Measurements from ENCODE around the gene CERK. TPM values are rescaled to one million over a fixed set of nuclear protein-coding genes. Genes with fewer than 3 reads are reported as not detected.

CERK gene
- total and polyA plus RNA-seq, 7 donors, result 13.0 to 38.1 (median 26.9) TPM

DNA sequence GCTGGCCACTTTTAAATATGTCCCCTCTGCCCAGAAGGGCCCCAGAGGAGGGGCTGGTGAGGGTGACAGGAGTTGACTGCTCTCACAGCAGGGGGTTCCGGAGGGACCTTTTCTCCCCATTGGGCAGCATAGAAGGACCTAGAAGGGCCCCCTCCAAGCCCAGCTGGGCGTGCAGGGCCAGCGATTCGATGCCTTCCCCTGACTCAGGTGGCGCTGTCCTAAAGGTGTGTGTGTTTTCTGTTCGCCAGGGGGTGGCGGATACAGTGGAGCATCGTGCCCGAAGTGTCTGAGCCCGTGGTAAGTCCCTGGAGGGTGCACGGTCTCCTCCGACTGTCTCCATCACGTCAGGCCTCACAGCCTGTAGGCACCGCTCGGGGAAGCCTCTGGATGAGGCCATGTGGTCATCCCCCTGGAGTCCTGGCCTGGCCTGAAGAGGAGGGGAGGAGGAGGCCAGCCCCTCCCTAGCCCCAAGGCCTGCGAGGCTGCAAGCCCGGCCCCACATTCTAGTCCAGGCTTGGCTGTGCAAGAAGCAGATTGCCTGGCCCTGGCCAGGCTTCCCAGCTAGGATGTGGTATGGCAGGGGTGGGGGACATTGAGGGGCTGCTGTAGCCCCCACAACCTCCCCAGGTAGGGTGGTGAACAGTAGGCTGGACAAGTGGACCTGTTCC lies 71.3 kb downstream of the CERK start:
- DNase-seq (peak in 1 of 2 donors; percentile 43), ATAC-seq (no peak)
- WGBS, 3 donors, result 91 to 96% (median 91%) methylated on average over 17 of the region's 17 CpGs
- Histone ChIP-seq H3K4me1 (no peaks in the 10 kb centered on the region), H3K4me3 (no peak overlapping the region), H3K27me3 (ENCODE audit: insufficient read depth in 3 of 3, low read length in 2 of 3) (no peaks in the 10 kb centered on the region), H3K27ac (no peak overlapping the region), H3K9me3 (no peaks in the 10 kb centered on the region), H3K36me3 (ENCODE audit: insufficient read depth in 1 of 2, low read depth in 1 of 2) (peaks cover 0 to 72% of the 10 kb centered on the region in 2 donors)
- TF ChIP-seq CTCF (IDR thresholded peaks at IDR 0.05), result no peak
- intact Hi-C loops (cut with DNase I), result no loop called here

GRCh38 chr22:46665751-46666280 lies 72.2 kb downstream of the CERK start:
- no peak for TF ChIP-seq CTCF (IDR thresholded peaks at IDR 0.05)

DNA sequence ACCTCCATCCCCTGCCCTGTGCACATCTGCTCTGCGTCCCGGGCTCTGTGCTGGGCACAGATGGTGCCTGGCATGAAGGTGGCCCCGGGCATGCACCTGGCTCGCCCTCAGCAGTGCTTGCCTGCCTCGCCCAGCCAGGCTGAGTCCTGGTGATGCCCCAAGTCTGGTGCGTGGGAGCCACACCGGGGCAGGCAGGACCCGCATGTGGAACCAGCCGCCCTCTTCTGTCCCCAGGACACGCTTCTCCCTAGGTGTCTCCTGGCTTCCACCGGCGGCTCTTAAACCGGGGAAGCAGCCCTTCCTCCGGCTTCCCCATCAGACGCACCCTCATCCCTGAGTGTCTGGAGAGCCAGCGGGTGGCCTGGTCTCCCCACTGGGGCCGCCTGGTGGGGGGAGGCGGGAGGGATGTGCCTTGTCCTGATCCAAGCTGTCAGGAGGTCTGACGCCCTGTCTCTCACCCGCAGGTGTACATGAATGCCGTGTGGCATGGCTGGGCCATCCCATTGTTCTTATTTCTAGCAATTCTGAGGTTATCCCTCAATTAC lies 72.8 kb downstream of the CERK start:
- Histone ChIP-seq H3K27ac (no peak overlapping the region), H3K4me1 (peaks cover 7% of the 10 kb centered on the region), H3K4me3 (no peak overlapping the region), H3K9me3 (no peaks in the 10 kb centered on the region), H3K27me3 (ENCODE audit: insufficient read depth in 3 of 3, low read length in 2 of 3) (no peaks in the 10 kb centered on the region), H3K36me3 (ENCODE audit: insufficient read depth in 1 of 2, low read depth in 1 of 2) (peaks cover 0 to 72% of the 10 kb centered on the region in 2 donors)
- no peak for TF ChIP-seq CTCF (IDR thresholded peaks at IDR 0.05)
- WGBS, 3 donors, result 95 to 98% (median 95%) methylated on average over 21 of the region's 21 CpGs
- intact Hi-C loops (cut with DNase I), result no loop called here
- no peak for ATAC-seq
- DNase-seq, result no peak

More at GRCh38 chr22:46665751-46666280, 72.2 kb downstream of the CERK start:
- intact Hi-C loops (cut with DNase I), result no loop called here
- Histone ChIP-seq H3K4me3 (no peak overlapping the region), H3K36me3 (ENCODE audit: insufficient read depth in 1 of 2, low read depth in 1 of 2) (peaks cover 0 to 72% of the 10 kb centered on the region in 2 donors), H3K9me3 (no peaks in the 10 kb centered on the region), H3K4me1 (peaks cover under 1% of the 10 kb centered on the region), H3K27ac (no peak overlapping the region), H3K27me3 (ENCODE audit: insufficient read depth in 3 of 3, low read length in 2 of 3) (no peaks in the 10 kb centered on the region)
- WGBS, 3 donors, result 91 to 95% (median 95%) methylated on average over 17 to 18 of the region's 18 CpGs
- no peak for ATAC-seq
- peak in 1 of 2 donors; percentile 46 for DNase-seq

DNA sequence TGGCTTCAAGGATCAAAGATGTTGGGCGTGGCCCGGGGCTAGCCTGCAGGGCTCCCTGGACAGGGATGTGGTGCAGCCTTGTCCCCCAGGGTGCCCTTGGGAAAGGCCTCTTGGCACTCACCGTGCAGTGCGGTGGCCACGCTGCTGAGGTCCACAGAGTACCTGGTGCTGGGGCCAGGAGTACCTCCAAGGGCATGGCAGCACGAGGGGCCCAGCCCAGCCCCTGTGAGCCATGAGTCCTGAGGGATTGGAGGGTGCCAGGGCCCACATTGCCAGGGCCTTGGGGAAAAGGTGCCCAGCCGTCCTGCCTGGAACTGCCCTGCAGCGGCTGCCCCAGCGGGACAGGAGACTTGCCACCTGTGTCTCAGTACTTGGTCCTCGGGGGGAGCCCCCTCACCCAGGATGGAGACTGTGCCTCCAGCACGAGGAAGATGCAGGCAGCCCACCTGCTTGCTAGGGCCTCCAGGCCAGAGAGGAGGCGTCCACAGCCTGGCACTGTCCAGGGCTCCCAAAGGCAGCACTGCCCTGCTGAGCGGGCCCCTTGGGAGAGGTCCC lies 73.7 kb downstream of the CERK start:
- Histone ChIP-seq H3K36me3 (ENCODE audit: insufficient read depth in 1 of 2, low read depth in 1 of 2) (peaks cover 0 to 71% of the 10 kb centered on the region in 2 donors), H3K27me3 (ENCODE audit: insufficient read depth in 3 of 3, low read length in 2 of 3) (no peaks in the 10 kb centered on the region), H3K4me3 (no peak overlapping the region), H3K27ac (no peak overlapping the region), H3K9me3 (no peaks in the 10 kb centered on the region), H3K4me1 (peaks cover 15% of the 10 kb centered on the region)
- ATAC-seq (no peak), DNase-seq (no peak)
- TF ChIP-seq CTCF (IDR thresholded peaks at IDR 0.05), result no peak
- intact Hi-C loops (cut with DNase I), result no loop called here
- 87 to 93% (median 92%) methylated on average over 13 of the region's 13 CpGs for WGBS, 3 donors

Measured in psoas muscle (tissue), 8 donors.